GM21526 (cell line): ENCODE measurements around the gene ADAMTS13.

Experiments used
- ATAC-seq: cut with Tn5 transposase; IDR thresholded peaks from one replicate; pipeline ENCODE4 v1.9.1; 2021; ENCODE audit warnings: moderate library complexity; ENCODE audit not compliant: unreplicated experiment, low FRiP score

The ADAMTS13 gene

DNA sequence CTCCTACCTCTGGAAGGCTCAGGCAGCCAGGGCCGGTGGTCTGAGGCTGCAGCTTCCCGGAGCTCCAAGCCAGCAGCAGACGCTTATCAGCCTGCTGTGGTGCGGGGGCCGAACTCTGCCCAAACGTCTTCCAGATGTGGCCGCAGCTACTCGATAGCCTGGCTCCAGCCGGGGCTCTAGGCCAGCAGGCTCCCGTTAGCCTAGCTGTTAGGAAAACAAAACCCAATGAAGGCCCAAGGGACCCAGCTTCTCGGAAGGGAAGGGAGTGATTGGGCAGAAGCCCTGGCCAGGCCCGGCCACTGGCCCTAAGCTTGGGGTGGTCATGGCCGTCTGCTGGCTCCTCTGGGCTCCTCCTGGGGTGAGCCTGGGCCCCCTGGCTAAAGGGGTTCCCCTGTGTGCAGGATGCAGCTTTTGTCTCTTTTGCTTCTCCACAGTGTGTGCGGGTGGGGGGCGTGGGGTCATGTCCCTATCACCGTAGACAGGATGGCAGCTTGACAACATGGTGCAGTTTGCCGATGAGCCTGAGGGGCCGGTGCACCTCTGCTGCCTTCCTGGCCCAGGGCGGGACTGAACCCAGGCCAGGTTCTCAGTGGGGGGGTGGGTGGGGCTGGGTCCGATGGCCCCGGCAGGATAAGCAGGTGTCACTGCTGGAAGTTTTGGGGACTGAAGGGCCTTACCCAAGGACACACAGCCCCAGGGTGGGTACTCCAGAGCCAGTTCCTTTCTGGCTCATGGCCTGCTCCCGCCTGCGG is 83.9 kb downstream of the ADAMTS13 start:
- no peak for ATAC-seq

DNA sequence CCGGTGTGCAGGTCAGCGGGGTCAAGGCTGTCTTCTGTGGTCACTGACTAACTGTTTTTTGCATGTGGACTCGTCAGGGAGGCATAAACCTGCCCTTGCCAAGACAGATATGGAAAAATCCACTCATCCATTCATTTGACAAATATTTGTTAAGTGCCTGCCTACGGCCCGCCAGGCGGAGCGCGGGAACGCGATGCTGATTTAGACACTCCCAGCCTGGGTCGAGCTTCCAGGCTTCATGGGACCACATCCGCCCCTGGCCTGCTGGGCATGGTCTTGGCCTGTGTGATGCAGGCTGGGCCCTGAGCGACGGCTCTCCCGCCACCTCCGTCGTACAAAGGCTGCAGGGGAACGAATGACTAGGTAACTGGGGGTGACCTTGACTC is 84.5 kb downstream of the ADAMTS13 start:
- no peak for ATAC-seq

DNA sequence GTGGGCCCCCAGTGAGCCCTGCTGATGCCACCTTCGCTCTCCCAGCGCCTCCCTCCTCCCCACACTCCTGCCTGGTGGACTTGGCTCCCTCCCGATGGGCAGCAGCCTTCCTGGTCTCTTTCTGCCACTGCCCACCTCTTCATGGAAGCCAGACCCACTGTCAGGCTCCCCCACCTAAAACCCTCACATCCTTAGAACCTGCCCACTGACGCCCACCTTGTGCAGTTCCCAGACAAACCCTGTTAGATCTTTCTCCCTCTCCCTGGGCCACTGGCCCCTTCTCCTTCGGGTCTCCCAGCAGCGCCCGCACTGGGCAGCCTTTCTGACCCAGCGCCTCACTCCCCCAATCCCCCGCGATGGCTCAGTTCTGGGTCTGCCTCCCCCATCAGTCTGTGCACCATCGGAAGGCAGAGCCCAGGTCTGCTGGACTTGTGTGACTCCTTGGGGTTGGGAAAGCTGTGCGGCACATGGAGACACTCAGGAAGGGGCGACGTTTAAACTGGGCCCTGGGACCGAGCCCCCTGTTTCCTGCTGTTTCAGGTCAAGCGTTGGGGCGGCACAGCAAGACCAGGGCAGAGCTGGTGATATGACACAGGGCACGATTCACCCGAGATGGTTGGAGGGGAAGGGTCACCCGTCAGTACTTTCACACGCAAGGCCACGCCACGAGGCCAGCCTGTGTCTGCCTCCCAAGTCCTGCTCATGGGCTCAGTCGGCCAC is 85.2 kb downstream of the ADAMTS13 start:
- ATAC-seq, result no peak

DNA sequence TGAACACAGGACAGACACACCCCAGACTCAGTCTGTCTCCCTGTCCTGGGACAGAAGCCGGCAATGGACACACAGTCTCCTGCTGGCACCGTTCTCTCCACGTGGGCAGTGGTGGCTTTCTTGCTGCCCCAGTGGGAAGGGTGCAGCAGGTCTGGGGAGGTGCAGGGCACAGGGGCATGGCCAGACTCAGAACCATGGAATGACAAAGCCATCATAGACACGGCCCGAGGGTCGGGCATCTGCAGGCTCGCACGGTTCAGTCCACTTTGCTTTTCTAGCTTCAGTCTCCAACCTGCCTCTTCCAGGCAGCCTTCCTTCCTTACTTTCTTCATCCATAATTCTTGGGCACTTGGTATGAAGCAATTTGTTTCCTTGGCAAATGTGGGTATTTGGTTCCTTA is 85.9 kb downstream of the ADAMTS13 start:
- ATAC-seq, result no peak
